GM21717 (cell line): Measurements from ENCODE around the gene GMIP.

Source experiments
- ATAC-seq: cut with Tn5 transposase; IDR thresholded peaks from one replicate; pipeline ENCODE4 v1.9.1; 2021; ENCODE audit warnings: mild to moderate bottlenecking, moderate library complexity; ENCODE audit not compliant: unreplicated experiment

Gene GMIP

GRCh38 chr19:19637186-19637522 lies 6.3 kb downstream of the GMIP start:
- no peak for ATAC-seq

DNA sequence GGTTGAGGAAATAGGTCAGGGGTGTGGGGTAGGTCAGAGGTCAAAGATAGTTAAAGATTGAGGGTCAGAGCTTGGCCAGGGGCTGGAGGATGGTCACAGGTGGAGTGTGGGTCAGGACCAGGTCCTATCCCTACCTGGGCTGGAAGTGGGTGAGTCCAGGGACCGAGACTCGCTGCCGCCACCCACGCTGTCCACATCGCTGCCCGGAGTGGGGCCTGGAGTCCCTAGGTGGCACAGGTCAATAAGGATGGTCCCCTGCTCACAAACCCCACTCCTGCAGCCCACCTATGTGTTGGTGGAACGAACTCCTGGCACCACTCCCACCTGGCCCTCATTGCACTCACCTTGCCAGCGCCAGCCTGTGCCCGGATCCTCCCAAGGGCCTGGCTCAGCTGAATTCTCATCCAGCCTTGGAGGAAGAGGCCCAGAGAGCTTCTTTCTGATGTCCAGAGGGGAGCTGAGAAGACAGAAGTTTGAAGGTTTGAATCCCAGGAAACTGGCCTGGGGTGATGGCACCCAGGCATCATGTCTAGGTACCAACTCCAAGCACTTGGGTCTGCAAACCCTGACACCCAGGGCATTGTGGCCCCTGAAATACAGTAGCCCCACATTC lies 6.8 kb downstream of the GMIP start:
- no peak for ATAC-seq

DNA sequence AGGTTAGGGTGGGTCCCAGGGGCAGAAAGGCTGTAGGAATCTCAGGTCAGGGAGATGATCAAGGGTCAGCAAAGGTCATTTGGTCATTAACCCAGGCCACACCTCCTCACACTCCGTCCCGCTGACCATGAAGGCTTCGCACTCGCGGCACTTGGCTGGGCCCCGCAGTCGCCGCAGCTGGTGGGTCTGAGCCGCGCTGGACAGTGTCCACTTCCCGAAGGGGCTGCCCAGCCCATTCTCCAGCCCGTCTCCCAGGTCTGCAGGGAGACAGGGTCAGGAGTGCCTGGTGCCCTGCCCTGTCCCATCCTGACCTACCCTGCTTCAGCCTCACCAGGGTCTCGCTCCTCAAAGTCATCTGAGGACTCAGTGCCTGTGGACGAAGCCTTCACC lies 8.1 kb downstream of the GMIP start:
- ATAC-seq, result no peak

GRCh38 chr19:19634516-19635312 lies 8.7 kb downstream of the GMIP start:
- no peak for ATAC-seq

DNA sequence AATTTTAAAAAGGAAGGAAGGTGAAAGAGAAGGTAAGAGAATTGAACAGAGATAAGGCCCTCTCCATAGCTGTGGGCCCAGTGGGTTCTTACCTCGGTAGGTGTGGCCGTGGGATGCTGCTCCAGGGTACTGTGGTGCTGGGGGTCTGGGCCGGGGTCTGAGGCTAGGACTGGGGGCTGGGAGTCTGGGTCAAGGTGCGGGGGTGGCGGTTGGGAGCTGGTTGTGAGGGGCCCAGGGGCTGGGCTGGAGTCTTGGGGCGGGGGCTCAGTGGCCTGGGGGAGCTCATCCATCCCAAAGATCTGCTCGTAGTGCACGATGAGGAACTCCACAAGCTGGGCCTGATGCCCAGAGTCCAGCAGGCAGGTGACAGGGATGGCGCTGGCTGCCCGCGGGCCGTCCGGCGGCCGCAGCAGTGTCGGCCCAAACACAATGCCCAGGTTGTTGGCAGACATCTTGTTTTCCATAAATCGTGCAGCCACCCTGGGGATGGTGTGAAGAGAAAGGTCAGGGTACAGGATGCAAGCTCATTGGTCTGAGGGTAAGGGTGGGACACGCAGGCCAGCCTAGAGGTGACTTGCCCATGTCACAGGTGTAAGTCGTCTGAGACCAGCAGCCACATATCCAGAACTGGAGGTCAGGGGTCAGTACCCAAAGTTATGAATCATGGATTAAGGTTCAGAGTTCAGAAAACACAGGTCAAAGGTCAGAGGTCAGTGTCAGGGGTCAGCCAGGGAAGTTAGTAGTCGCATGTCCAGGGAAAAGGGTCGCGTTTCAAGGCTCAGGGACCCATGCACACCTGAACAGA lies 9.5 kb downstream of the GMIP start:
- ATAC-seq, result no peak

GRCh38 chr19:19632661-19633060 lies 10.8 kb downstream of the GMIP start:
- ATAC-seq, result no peak

GRCh38 chr19:19631346-19631745 lies 12.1 kb downstream of the GMIP start:
- ATAC-seq, result no peak

DNA sequence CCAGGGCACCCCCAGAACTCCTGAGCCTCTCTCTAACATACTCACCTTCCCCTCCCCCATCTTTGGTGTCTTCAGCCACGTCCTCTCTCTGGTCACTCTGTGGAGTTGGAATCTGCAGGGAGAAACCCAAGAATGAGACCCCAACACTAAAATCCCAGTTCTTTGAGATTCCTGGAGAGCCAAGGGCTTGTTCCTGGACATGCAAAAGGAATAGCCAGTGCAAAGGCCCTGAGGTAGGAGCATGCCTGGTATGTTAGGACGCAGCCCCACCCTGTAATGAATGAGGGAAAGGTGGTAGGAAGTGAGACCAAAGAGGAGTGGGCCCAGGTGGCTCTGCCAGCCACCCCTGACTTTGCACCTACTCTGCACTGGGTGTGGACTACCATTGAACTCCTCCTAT lies 13.0 kb downstream of the GMIP start:
- no peak for ATAC-seq

- ATAC-seq, result no peak
These were observed 13.4 kb downstream of the GMIP start for GRCh38 chr19:19630062-19630414.

- ATAC-seq, result no peak
These were observed 14.8 kb downstream of the GMIP start for GRCh38 chr19:19628501-19629134.

- ATAC-seq, result peak; percentile 44
These were observed 15.6 kb downstream of the GMIP start, which contains the start of gene LPAR2 for GRCh38 chr19:19627621-19628500. TSS of gene LPAR2 (minus strand) at chr19:19628220. CDS start at chr19:19627275, 945 bp downstream.

- ATAC-seq, result no peak
These were observed 16.7 kb downstream of the GMIP start for GRCh38 chr19:19626516-19627472.

DNA sequence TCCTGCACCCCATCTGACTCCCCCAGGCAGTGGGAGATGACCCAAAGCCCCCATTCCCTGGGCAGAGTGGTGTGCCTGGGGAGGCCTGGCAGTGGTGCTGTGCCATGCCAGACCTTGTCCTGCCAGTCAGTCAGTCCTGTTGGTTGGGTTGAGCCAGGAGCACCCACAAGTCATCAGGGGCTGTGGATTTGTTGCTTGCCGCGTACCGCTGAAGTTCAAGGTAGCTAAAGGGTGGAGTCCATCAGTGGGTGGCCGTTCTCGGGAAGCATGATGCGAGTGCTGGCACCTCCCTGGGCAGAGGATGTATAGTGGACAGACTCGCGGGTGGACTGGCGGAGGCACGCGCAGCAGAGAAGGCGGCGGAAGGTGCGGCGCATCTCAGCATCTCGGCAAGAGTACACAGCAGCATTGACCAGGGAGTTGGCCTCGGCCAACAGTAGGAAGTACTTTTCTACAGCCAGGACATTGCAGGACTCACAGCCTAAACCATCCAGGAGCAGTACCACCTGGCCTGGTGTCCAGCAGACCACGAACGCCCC lies 19.4 kb downstream of the GMIP start:
- no peak for ATAC-seq

DNA sequence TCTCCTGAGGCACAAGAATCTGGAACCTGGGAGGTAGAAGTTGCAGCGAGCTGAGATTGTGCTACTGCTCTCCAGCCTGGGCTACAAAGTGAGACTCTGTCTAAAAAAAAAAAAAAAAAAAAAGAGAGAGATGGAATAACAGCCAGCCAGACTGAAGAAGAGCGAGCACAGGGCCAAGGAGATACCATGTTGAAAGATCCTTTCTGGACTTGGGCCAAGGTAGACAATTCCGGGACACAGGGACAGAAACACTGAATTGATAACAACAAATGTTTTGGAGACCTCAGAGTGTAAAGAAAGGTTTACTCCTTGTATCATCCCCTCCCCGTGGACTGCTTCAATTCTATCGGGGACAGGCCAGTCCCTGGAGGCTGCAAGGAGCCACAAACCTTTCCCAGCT lies 20.1 kb downstream of the GMIP start:
- no peak for ATAC-seq

DNA sequence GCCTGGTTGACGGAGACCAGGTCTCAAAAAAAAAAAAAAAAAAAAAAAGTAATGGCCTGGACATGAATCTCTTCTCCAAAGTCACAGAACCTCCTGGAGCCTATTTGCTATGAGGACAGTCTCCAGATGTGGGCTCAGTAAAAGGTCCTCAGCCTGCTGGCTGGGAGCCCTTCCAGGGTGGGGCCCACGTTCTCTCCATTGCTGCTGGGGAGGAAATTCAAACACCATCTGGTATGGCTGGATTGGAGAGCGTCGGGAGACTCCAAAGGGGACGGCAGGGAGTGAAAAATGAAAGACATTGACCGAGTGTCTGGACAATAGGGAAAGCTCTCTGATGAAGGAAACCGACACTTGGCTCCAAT lies 23.6 kb downstream of the GMIP start:
- ATAC-seq, result no peak

DNA sequence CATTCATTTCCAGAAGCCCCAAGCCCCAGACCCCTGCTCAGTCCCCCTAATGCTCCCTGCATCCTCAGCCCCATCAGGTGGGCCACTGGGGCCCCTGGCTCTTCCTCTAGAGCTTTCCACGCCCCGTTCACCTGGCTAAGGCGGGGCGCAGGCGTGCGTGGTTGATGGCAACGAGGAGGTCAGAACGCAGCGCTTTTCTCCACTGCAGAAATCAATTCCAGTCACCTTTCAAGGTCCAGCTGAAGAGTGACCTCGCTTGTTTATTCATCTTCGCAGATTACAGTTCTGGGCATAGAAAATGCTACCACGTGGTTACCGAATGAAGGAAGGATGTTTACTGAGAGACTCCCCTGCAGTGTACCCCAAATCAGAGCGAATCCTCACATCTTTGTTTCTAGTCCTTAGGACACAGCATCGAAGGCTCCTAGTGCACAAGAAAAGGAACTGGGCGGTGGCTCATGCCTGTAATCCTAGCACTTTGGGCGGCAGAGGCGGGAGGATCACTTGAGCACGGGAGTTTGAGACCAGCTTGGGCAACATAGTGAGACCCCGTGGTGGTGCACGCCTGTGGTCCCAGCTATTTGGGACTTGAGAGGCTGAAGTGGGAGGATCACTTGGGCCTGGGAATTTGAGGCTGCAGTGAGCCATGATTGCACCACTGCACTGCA lies 24.1 kb downstream of the GMIP start:
- no peak for ATAC-seq

- ATAC-seq, result peak; percentile 87
These were observed 25.0 kb downstream of the GMIP start, which contains the start of gene PBX4 for GRCh38 chr19:19618219-19619051. TSS of gene PBX4 (minus strand) at chr19:19618687. CDS start at chr19:19618629, 58 bp downstream.

DNA sequence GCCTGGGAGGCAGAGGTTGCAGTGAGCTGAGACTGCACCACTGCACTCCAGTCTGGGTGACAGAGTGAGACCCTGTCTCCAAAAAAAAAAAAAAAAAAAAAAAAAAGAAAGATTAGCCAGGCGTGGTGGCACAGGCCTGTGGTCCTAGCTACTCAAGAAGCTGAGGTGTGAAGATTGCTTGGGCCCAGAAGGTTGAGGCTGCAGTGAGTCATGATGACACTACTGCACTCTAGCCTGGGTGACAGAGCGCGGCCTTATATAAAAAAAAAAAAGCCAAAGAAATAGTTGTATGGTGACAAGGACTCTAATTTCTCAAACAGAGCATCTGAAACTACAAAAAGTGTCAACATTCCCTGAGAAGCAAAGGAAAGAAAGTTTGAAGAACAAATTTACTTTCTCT lies 28.4 kb downstream of the GMIP start:
- ATAC-seq, result no peak
